ENCODE data around the gene PTH2R. TPM values are rescaled to one million over a fixed set of nuclear protein-coding genes. Genes with fewer than 3 reads are reported as not detected.
"Not testable (repeated sequence)": the region's sequence is repeated elsewhere in the genome, so short reads cannot be mapped to it uniquely, and the experiment has no call there.

Gene PTH2R
- total RNA-seq, 2 experiments from 2014 or later: 0.10 TPM; not detected in 1

- no peak overlapping the region for H3K4me3 Mint-ChIP-seq
- CTCF ChIA-PET: no interaction called here
- H3K4me1 Mint-ChIP-seq (ENCODE audit: low read depth): no peaks in the 10 kb centered on the region
- no peak for DNase-seq
- peaks cover 3% of the 10 kb centered on the region for H3K27me3 Mint-ChIP-seq
- H3K27ac Mint-ChIP-seq: no peak overlapping the region
- intact Hi-C loops (cut with micrococcal nuclease): no loop called here
- no peaks in the 10 kb centered on the region for H3K36me3 Mint-ChIP-seq
- POLR2A ChIA-PET: no interaction called here
- no peaks in the 10 kb centered on the region for H3K9me3 Mint-ChIP-seq
Observed at GRCh38 chr2:208370881-208371633, 35.5 kb upstream of the PTH2R start.

GRCh38 chr2:208371634-208371935 lies 35.0 kb upstream of the PTH2R start:
- POLR2A ChIA-PET: no interaction called here
- no peaks in the 10 kb centered on the region for H3K36me3 Mint-ChIP-seq
- H3K27me3 Mint-ChIP-seq: peaks cover 3% of the 10 kb centered on the region
- H3K4me3 Mint-ChIP-seq: no peak overlapping the region
- H3K9me3 Mint-ChIP-seq: no peaks in the 10 kb centered on the region
- DNase-seq: no peak
- CTCF ChIA-PET: no interaction called here
- H3K27ac Mint-ChIP-seq: no peak overlapping the region
- intact Hi-C loops (cut with micrococcal nuclease): no loop called here
- H3K4me1 Mint-ChIP-seq (ENCODE audit: low read depth): no peaks in the 10 kb centered on the region

DNA sequence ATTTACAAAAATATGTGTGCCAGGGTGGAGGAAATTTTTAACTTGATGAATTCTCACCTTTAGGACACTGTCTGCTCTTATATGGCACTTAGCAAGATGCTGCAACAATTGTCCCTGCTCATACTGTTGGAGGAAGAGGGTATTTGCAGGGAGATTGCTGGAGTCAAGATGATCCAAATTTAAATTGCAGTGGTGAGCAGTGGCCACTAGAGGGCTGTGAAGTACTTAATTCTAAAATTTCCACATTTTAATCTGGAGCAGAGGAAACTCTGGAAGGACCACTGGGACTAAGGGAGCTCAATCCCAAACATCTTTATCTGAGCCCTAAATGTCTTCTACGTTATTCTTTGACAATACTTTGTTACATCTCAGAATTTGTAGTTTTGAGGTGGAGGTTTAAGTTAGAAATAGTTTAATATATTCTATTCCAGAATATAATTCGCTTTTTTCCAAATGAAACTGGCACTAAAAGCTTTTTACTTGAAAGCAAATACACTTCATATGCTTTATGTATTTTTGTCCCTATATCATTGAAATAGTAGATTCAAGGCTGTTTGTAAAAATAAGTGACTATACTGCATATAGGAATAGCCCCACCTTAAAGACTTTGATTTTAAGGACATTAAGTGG lies 33.0 kb upstream of the PTH2R start:
- no peak overlapping the region for H3K27ac Mint-ChIP-seq

GRCh38 chr2:208375491-208376068 lies 31.0 kb upstream of the PTH2R start:
- intact Hi-C loops (cut with micrococcal nuclease): no loop called here
- no peaks in the 10 kb centered on the region for H3K4me1 Mint-ChIP-seq (ENCODE audit: low read depth)
- H3K4me3 Mint-ChIP-seq: no peak overlapping the region
- POLR2A ChIA-PET: no interaction called here
- H3K9me3 Mint-ChIP-seq: no peaks in the 10 kb centered on the region
- H3K36me3 Mint-ChIP-seq: no peaks in the 10 kb centered on the region
- CTCF ChIA-PET: no interaction called here
- H3K27ac Mint-ChIP-seq: no peak overlapping the region
- DNase-seq: no peak
- peaks cover 10% of the 10 kb centered on the region for H3K27me3 Mint-ChIP-seq

More for the DNA sequence above, 33.0 kb upstream of the PTH2R start:
- no peaks in the 10 kb centered on the region for H3K36me3 Mint-ChIP-seq
- no peak overlapping the region for H3K4me3 Mint-ChIP-seq
- H3K4me1 Mint-ChIP-seq (ENCODE audit: low read depth): no peaks in the 10 kb centered on the region
- H3K27me3 Mint-ChIP-seq: peaks cover 6% of the 10 kb centered on the region
- peak; percentile 28 for DNase-seq
- H3K9me3 Mint-ChIP-seq: no peaks in the 10 kb centered on the region
- intact Hi-C loops (cut with micrococcal nuclease): no loop called here
- ChIA-PET CTCF (interaction anchor here (0.7 to 1.4 kb wide), 6 partner anchors 8 to 836 kb away, joined by 3 to 7 read pairs (median 4); no protein-coding TSS in a partner anchor), POLR2A (no interaction called here)

GRCh38 chr2:208377344-208377860 lies 29.2 kb upstream of the PTH2R start:
- POLR2A ChIA-PET; intact Hi-C loops (cut with micrococcal nuclease); H3K9me3 Mint-ChIP-seq; H3K4me3 Mint-ChIP-seq; H3K36me3 Mint-ChIP-seq; DNase-seq; H3K4me1 Mint-ChIP-seq (ENCODE audit: low read depth); CTCF ChIA-PET; H3K27ac Mint-ChIP-seq: not testable (repeated sequence)
- peaks cover 11% of the 10 kb centered on the region for H3K27me3 Mint-ChIP-seq

GRCh38 chr2:208379192-208379591 lies 27.4 kb upstream of the PTH2R start:
- POLR2A ChIA-PET: no interaction called here
- intact Hi-C loops (cut with micrococcal nuclease): no loop called here
- CTCF ChIA-PET: no interaction called here
- no peaks in the 10 kb centered on the region for H3K9me3 Mint-ChIP-seq
- no peak for DNase-seq
- H3K4me3 Mint-ChIP-seq: no peak overlapping the region
- no peaks in the 10 kb centered on the region for H3K36me3 Mint-ChIP-seq
- no peaks in the 10 kb centered on the region for H3K4me1 Mint-ChIP-seq (ENCODE audit: low read depth)
- peaks cover 20% of the 10 kb centered on the region for H3K27me3 Mint-ChIP-seq
- no peak overlapping the region for H3K27ac Mint-ChIP-seq

DNA sequence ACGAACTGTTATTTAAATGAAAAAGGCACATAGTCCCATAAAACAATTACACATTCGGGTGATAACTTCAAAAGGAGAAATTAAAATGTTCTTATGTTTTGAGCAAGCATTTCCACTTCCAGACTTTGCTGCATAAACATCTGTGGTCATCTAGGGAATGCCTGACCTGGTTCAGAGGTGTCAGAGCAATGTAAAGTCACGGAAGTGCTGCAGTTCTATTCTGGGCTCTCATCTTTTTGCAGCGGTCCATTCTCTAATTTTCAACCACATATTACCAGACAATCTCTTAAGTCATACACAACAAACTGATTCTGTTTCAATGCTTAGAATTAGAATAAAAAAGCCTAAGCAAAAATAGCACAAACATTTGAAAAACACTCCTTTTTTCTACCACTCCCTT lies 22.0 kb upstream of the PTH2R start:
- no peaks in the 10 kb centered on the region for H3K36me3 Mint-ChIP-seq
- H3K4me3 Mint-ChIP-seq: no peak overlapping the region
- intact Hi-C loops (cut with micrococcal nuclease): no loop called here
- no peaks in the 10 kb centered on the region for H3K4me1 Mint-ChIP-seq (ENCODE audit: low read depth)
- no peak overlapping the region for H3K27ac Mint-ChIP-seq
- peaks cover 14% of the 10 kb centered on the region for H3K27me3 Mint-ChIP-seq
- DNase-seq: no peak
- CTCF ChIA-PET: no interaction called here
- no peaks in the 10 kb centered on the region for H3K9me3 Mint-ChIP-seq
- POLR2A ChIA-PET: no interaction called here

DNA sequence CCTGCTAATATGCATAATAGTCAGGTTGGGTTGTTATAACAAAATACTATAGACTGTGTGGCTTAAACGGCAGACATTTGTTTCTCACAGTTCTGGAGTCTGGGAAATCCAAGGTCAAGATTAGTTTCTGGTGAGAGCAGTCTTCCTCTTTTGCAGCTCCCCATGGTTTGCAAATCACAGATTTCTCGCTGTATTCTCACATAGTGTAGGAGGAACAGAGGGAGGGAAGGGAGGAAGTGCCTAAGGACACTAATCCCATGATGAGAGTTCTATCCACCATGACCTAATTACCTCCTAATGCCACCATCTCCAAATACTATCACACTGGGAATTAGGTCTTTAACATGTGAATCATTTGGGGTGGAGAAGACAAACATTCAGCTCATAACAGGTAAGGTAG lies 20.1 kb upstream of the PTH2R start:
- POLR2A ChIA-PET: no interaction called here
- no peak for DNase-seq
- H3K4me1 Mint-ChIP-seq (ENCODE audit: low read depth): no peaks in the 10 kb centered on the region
- H3K36me3 Mint-ChIP-seq: no peaks in the 10 kb centered on the region
- intact Hi-C loops (cut with micrococcal nuclease): no loop called here
- H3K9me3 Mint-ChIP-seq: no peaks in the 10 kb centered on the region
- CTCF ChIA-PET: interaction anchor here (0.5 kb wide), 1 partner anchor 16 kb away, joined by 3 read pairs; no protein-coding TSS in a partner anchor
- no peak overlapping the region for H3K4me3 Mint-ChIP-seq
- H3K27me3 Mint-ChIP-seq: peaks cover 14% of the 10 kb centered on the region
- H3K27ac Mint-ChIP-seq: no peak overlapping the region

DNA sequence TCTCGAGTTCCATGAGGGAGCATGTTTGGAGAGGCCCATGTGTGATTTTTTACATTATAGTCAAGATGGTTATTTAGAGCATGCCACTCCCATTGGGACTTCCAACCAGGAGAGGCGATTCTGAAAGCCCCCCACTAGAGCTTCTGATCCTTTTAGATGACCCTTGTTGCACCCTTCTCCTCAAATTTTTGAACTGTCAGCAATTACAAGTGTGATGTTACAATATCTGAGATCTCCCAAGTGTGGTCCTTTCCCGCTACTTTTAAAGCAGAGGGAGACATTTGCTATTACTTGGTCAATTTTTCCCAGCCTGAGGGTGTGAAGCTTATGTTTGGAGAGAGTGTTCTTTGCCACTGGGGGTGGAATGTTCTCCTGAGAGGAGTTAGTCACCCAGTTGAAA lies 16.7 kb upstream of the PTH2R start:
- intact Hi-C loops (cut with micrococcal nuclease): loop anchor here (10.0 kb wide), 1 partner anchor 1805 kb away; no protein-coding TSS in a partner anchor
- Mint-ChIP-seq H3K4me1 (ENCODE audit: low read depth) (no peaks in the 10 kb centered on the region), H3K27ac (no peak overlapping the region), H3K4me3 (no peak overlapping the region), H3K36me3 (peaks cover 3% of the 10 kb centered on the region), H3K27me3 (no peaks in the 10 kb centered on the region), H3K9me3 (peaks cover 19% of the 10 kb centered on the region)
- POLR2A ChIA-PET: no interaction called here
- CTCF ChIA-PET: no interaction called here
- no peak for DNase-seq

GRCh38 chr2:208392300-208392699 lies 14.3 kb upstream of the PTH2R start:
- no peak for DNase-seq
- POLR2A ChIA-PET: no interaction called here
- peaks cover 6% of the 10 kb centered on the region for H3K36me3 Mint-ChIP-seq
- no peaks in the 10 kb centered on the region for H3K4me1 Mint-ChIP-seq (ENCODE audit: low read depth)
- no peak overlapping the region for H3K4me3 Mint-ChIP-seq
- intact Hi-C loops (cut with micrococcal nuclease): loop anchor here (10.0 kb wide), 1 partner anchor 1803 kb away; no protein-coding TSS in a partner anchor
- CTCF ChIA-PET: no interaction called here
- no peak overlapping the region for H3K27ac Mint-ChIP-seq
- H3K9me3 Mint-ChIP-seq: peaks cover 30% of the 10 kb centered on the region
- peaks cover 2% of the 10 kb centered on the region for H3K27me3 Mint-ChIP-seq

DNA sequence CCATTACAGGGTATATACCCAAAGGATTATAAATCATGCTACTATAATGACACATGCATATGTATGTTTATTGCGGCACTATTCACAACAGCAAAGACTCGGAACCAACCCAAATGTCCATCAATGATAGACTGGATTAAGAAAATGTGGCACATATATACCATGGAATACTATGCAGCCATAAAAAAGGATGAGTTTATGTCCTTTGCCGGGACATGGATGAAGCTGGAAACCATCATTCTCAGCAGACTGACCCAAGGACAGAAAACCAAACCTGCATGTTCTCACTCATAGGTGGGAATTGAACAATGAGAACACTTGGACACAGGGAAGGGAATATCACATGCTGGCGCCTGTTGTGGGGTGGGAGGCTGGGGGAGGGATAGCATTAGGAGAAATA lies 9.8 kb upstream of the PTH2R start:
- H3K4me3 Mint-ChIP-seq; H3K4me1 Mint-ChIP-seq (ENCODE audit: low read depth); POLR2A ChIA-PET; CTCF ChIA-PET; DNase-seq; H3K36me3 Mint-ChIP-seq; H3K27ac Mint-ChIP-seq; H3K27me3 Mint-ChIP-seq: not testable (repeated sequence)
- intact Hi-C loops (cut with micrococcal nuclease): loop anchor here (10.0 kb wide), 1 partner anchor 1798 kb away; no protein-coding TSS in a partner anchor
- H3K9me3 Mint-ChIP-seq: peaks cover 30% of the 10 kb centered on the region

DNA sequence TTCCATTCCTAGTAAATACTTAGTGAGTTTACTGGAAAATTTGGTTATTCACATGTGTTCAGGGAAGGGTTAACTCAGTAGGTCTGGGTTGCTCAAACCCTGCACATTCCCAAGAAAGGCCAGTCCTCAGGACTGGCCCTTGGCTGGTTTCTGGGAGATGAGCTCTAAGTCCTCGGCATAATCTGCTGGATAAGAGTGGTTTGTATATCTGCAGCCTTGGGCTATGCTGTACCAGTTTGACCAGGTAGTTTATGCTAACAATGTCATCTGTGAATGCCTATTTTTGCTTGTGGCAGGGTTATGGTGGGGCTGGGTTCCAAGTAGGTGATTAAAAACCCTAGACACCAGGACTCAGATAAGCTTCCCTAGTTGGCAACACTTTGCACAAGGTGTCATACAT lies 7.4 kb upstream of the PTH2R start:
- H3K4me3 Mint-ChIP-seq: no peak overlapping the region
- CTCF ChIA-PET: no interaction called here
- no peaks in the 10 kb centered on the region for H3K4me1 Mint-ChIP-seq (ENCODE audit: low read depth)
- H3K36me3 Mint-ChIP-seq: peaks cover 3% of the 10 kb centered on the region
- no peak overlapping the region for H3K27ac Mint-ChIP-seq
- intact Hi-C loops (cut with micrococcal nuclease): loop anchor here (10.0 kb wide), 1 partner anchor 1796 kb away; no protein-coding TSS in a partner anchor
- H3K27me3 Mint-ChIP-seq: peaks cover 13% of the 10 kb centered on the region
- POLR2A ChIA-PET: no interaction called here
- DNase-seq: no peak
- H3K9me3 Mint-ChIP-seq: peaks cover 17% of the 10 kb centered on the region
